H1 (cell line): ENCODE measurements around the gene ESYT2. TPM values are rescaled to one million over a fixed set of nuclear protein-coding genes. Genes with fewer than 3 reads are reported as not detected.

Experiments
- CTCF ChIA-PET: fragments of 300-600 bp; sonication (Branson Sonifier 250); formaldehyde crosslinking; loops from one replicate; lab custom pipeline; 2021; ENCODE audit not compliant: partially characterized antibody; lab: Charles Lee
- POLR2A ChIA-PET: fragments of 300-600 bp; sonication (Branson Sonifier 250); formaldehyde crosslinking; loops from one replicate; lab custom pipeline; 2021; ENCODE audit warnings: inconsistent platforms; ENCODE audit not compliant: partially characterized antibody; lab: Charles Lee
- DNase-seq, 2 experiments: peaks; one replicate each; pipeline versions ENCODE4 v3.0.0 to v3.0.0-alpha.2; 2010 to 2022; ENCODE audit warnings: low spot score in 2 of 2, low read depth in 1 of 2, mixed read lengths in 1 of 2
- FAIRE-seq: peaks from 2 replicates; lab custom pipeline; 2011; peaks lifted over from hg19 to GRCh38; lab: Jason Lieb, UNC
- H2AFZ ChIP-seq: 2 replicates; pipeline ENCODE4 v1.8.1; 2012; ENCODE audit warnings: low read length, inconsistent platforms
- H2AK5ac ChIP-seq: 2 replicates; pipeline ENCODE4 v1.6.1; 2013; ENCODE audit warnings: low read depth, low read length
- H2BK120ac ChIP-seq: replicated peaks from 2 replicates; pipeline ENCODE3; 2013; ENCODE audit warnings: low read depth, low read length, inconsistent platforms
- H2BK12ac ChIP-seq: 2 replicates; pipeline ENCODE4 v1.6.1; 2013; ENCODE audit warnings: low read depth, low read length
- H2BK15ac ChIP-seq: 2 replicates; pipeline ENCODE4 v1.6.1; 2013; ENCODE audit warnings: low read length
- H2BK20ac ChIP-seq: 2 replicates; pipeline ENCODE4 v1.6.1; 2013; ENCODE audit warnings: low read length
- H2BK5ac ChIP-seq: 2 replicates; pipeline ENCODE4 v1.6.1; 2013; ENCODE audit warnings: low read depth, low read length
- H3K14ac ChIP-seq: 2 replicates; pipeline ENCODE4 v1.6.1; 2013; ENCODE audit warnings: inconsistent platforms; ENCODE audit not compliant: insufficient read length
- H3K18ac ChIP-seq: 2 replicates; pipeline ENCODE4 v1.6.1; 2013; ENCODE audit warnings: low read length; ENCODE audit errors: extremely low read depth
- H3K23ac ChIP-seq: 2 replicates; pipeline ENCODE4 v1.6.1; 2013; ENCODE audit warnings: inconsistent platforms; ENCODE audit not compliant: insufficient read length
- H3K23me2 ChIP-seq: 2 replicates; pipeline ENCODE4 v1.6.1; 2013; ENCODE audit warnings: low read depth, low read length
- H3K27ac ChIP-seq: 2 replicates; pipeline ENCODE4 v1.6.1; 2011; ENCODE audit warnings: low read depth, low read length, inconsistent platforms
- H3K27me3 ChIP-seq, 4 experiments: replicated peaks in 1 of 4; 1 replicate in 1 of 4; 2 replicates in 3 of 4; pipeline versions ENCODE4 v1.6.1 to v1.8.1; 2011 to 2013; ENCODE audit warnings: low read length in 3 of 4, mild to moderate bottlenecking in 3 of 4, inconsistent platforms in 2 of 4, mixed read lengths in 2 of 4, moderate library complexity in 1 of 4; ENCODE audit not compliant: control insufficient read depth in 3 of 4, insufficient read depth in 3 of 4; ENCODE audit errors: extremely low read depth in 1 of 4
- H3K36me3 ChIP-seq, 4 experiments: 2 replicates each; pipeline versions ENCODE4 v1.6.1 to v1.8.1; 2011 to 2013; ENCODE audit warnings: mild to moderate bottlenecking in 4 of 4, low read length in 3 of 4, moderate library complexity in 2 of 4, control low read depth in 1 of 4, inconsistent platforms in 1 of 4; ENCODE audit not compliant: insufficient read depth in 4 of 4, control insufficient read depth in 2 of 4
- H3K4ac ChIP-seq: replicated peaks from 2 replicates; pipeline ENCODE3; 2013; ENCODE audit warnings: low read length, low read depth, mixed read lengths, inconsistent platforms; ENCODE audit not compliant: insufficient read length
- H3K4me1 ChIP-seq, 4 experiments: replicated peaks in 1 of 4; 1 replicate in 1 of 4; 2 replicates in 3 of 4; pipeline versions ENCODE4 v1.6.1 to v1.8.1; 2011 to 2013; ENCODE audit warnings: low read length in 3 of 4, inconsistent platforms in 2 of 4, mixed read lengths in 1 of 4; ENCODE audit not compliant: insufficient read depth in 4 of 4, control insufficient read depth in 3 of 4
- H3K4me2 ChIP-seq, 2 experiments: 2 replicates each; pipeline versions ENCODE4 v1.6.1 to v1.8.1; 2011 to 2013; ENCODE audit warnings: low read depth in 2 of 2, low read length in 2 of 2, control low read depth in 1 of 2, inconsistent platforms in 1 of 2, mild to moderate bottlenecking in 1 of 2; ENCODE audit not compliant: insufficient read depth in 1 of 2
- H3K4me3 ChIP-seq, 4 experiments: fragments of 200-600, 300-600 bp in 1 of 4; sonication (generic), shearing (Covaris generic), sonication (Bioruptor Twin) in 1 of 4; 2 replicates each; pipeline versions ENCODE4 v1.5.1 to v1.8.1; 2011 to 2016; ENCODE audit warnings: low read length in 4 of 4, low read depth in 3 of 4, control low read depth in 2 of 4, inconsistent platforms in 2 of 4, mild to moderate bottlenecking in 2 of 4, mixed read lengths in 1 of 4, moderate library complexity in 1 of 4; ENCODE audit not compliant: insufficient read depth in 2 of 4; ENCODE audit errors: extremely low read depth in 1 of 4
- H3K56ac ChIP-seq: replicated peaks from 2 replicates; pipeline ENCODE3; 2013; ENCODE audit warnings: low read depth, mild to moderate bottlenecking, mixed read lengths, low read length, inconsistent platforms; ENCODE audit not compliant: insufficient read length
- H3K79me1 ChIP-seq: 2 replicates; pipeline ENCODE4 v1.6.1; 2013; ENCODE audit warnings: low read depth, low read length, control low read depth
- H3K79me2 ChIP-seq, 2 experiments: 2 replicates each; pipeline versions ENCODE4 v1.6.1 to v1.8.1; 2012 to 2013; ENCODE audit warnings: low read length in 2 of 2, mild to moderate bottlenecking in 2 of 2, inconsistent platforms in 1 of 2; ENCODE audit not compliant: insufficient read depth in 2 of 2, control insufficient read depth in 1 of 2
- H3K9ac ChIP-seq, 4 experiments: replicated peaks in 1 of 4; 1 replicate in 1 of 4; 2 replicates in 3 of 4; pipeline versions ENCODE4 v1.6.1 to v1.8.1; 2011 to 2013; ENCODE audit warnings: low read depth in 3 of 4, low read length in 3 of 4, control low read depth in 2 of 4, mild to moderate bottlenecking in 2 of 4, moderate library complexity in 2 of 4, inconsistent platforms in 1 of 4; ENCODE audit errors: extremely low read depth in 1 of 4
- H3K9me3 ChIP-seq, 2 experiments: 2 replicates each; pipeline versions ENCODE4 v1.6.1 to v1.8.1; 2012 to 2013; ENCODE audit warnings: mild to moderate bottlenecking in 2 of 2, moderate library complexity in 2 of 2, control low read depth in 1 of 2, inconsistent platforms in 1 of 2, low read depth in 1 of 2, low read length in 1 of 2, mixed read lengths in 1 of 2; ENCODE audit not compliant: insufficient read depth in 2 of 2
- H4K20me1 ChIP-seq, 2 experiments: replicated peaks in 1 of 2; 2 replicates each; pipeline versions ENCODE3 to v1.8.1; 2011 to 2013; ENCODE audit warnings: inconsistent platforms in 2 of 2, low read length in 2 of 2, mild to moderate bottlenecking in 1 of 2; ENCODE audit not compliant: insufficient read depth in 2 of 2, control insufficient read depth in 1 of 2
- H4K5ac ChIP-seq: 2 replicates; pipeline ENCODE4 v1.6.1; 2013; ENCODE audit warnings: low read length, low read depth, mixed read lengths, inconsistent platforms; ENCODE audit not compliant: insufficient read length
- H4K8ac ChIP-seq: 2 replicates; pipeline ENCODE4 v1.8.0; 2013; ENCODE audit warnings: mild to moderate bottlenecking, moderate library complexity, low read length, inconsistent platforms; ENCODE audit not compliant: insufficient read depth; ENCODE audit errors: extremely low read depth
- H4K91ac ChIP-seq: replicated peaks from 2 replicates; pipeline ENCODE3; 2013; ENCODE audit warnings: low read length, mixed read lengths, inconsistent platforms; ENCODE audit not compliant: insufficient read length
- BCL11A ChIP-seq, 2 experiments: IDR thresholded peaks; one replicate each; pipeline ENCODE4 v1.6.1; 2011; ENCODE audit warnings: low read depth in 2 of 2, low read length in 2 of 2, mild to moderate bottlenecking in 2 of 2
- CBX8 ChIP-seq: fragments of 300-800, 300-1000 bp; sonication (generic); IDR thresholded peaks from 2 replicates; pipeline ENCODE4 v1.7.1; 2016; ENCODE audit warnings: low read depth, low read length, borderline replicate concordance
- CHD2 ChIP-seq: IDR thresholded peaks from 2 replicates; pipeline ENCODE4 v1.6.1; 2012; ENCODE audit warnings: low read length, improper control_type of control experiment
- EGR1 ChIP-seq: IDR thresholded peaks from 2 replicates; pipeline ENCODE4 v1.6.1; 2011; ENCODE audit warnings: low read depth, low read length, borderline replicate concordance
- EP300 ChIP-seq, 2 experiments: IDR thresholded peaks; 1 replicate in 1 of 2; 2 replicates in 1 of 2; pipeline ENCODE4 v1.6.1; 2011 to 2012; ENCODE audit warnings: low read depth in 2 of 2, low read length in 2 of 2, mild to moderate bottlenecking in 2 of 2, borderline replicate concordance in 1 of 2, inconsistent platforms in 1 of 2, moderate library complexity in 1 of 2
- EZH2 ChIP-seq: fragments of 200-600 bp; sonication (generic); IDR thresholded peaks from 2 replicates; pipeline ENCODE4 v1.7.1; 2012; ENCODE audit warnings: low read depth, mild to moderate bottlenecking, moderate library complexity, low read length, inconsistent platforms; ENCODE audit not compliant: severe bottlenecking
- KDM1A ChIP-seq: fragments of 200-600, 300-600 bp; sonication (generic); IDR thresholded peaks from 2 replicates; pipeline ENCODE4 v1.7.1; 2016; ENCODE audit warnings: mild to moderate bottlenecking, low read length, borderline replicate concordance
- PHF8 ChIP-seq: fragments of 200-600 bp; sonication (generic); conservative IDR thresholded peaks from 2 replicates; pipeline ENCODE4 v1.7.1; 2012; ENCODE audit warnings: low read depth, mild to moderate bottlenecking, inconsistent platforms, low read length, moderate library complexity
- RBBP5 ChIP-seq: IDR thresholded peaks from 2 replicates; pipeline ENCODE4 v1.7.1; 2012; ENCODE audit warnings: low read depth, mild to moderate bottlenecking, inconsistent platforms, low read length, moderate library complexity, borderline replicate concordance
- TAF7 ChIP-seq: optimal IDR thresholded peaks from 2 replicates; pipeline ENCODE3; 2011; ENCODE audit warnings: low read depth, mild to moderate bottlenecking, inconsistent platforms, low read length, moderate library complexity, borderline replicate concordance
- TBP ChIP-seq: IDR thresholded peaks from 2 replicates; pipeline ENCODE4 v1.6.1; 2011; ENCODE audit warnings: low read depth, low read length, improper control_type of control experiment
- YY1 ChIP-seq: IDR thresholded peaks from 2 replicates; pipeline ENCODE4 v1.6.1; 2011; ENCODE audit warnings: low read depth, mild to moderate bottlenecking, low read length
- ZNF274 ChIP-seq: IDR thresholded peaks from 2 replicates; pipeline ENCODE4 v1.7.0; 2012; ENCODE audit warnings: low read length, borderline replicate concordance; ENCODE audit errors: extremely low read depth
- WGBS, 2 experiments: shearing (Covaris generic) in 1 of 2; methylation state at CpG; one replicate each; pipeline versions ENCODE4 v1.1.6 to v1.1.7; 2013 to 2015; ENCODE audit warnings: low lambda C conversion rate in 2 of 2, mixed read lengths in 2 of 2, inconsistent platforms in 1 of 2, low coverage in 1 of 2, missing lambda C conversion rate in 1 of 2; ENCODE audit not compliant: insufficient replicate concordance in 2 of 2, insufficient coverage in 1 of 2, insufficient read length in 1 of 2; ENCODE audit errors: extremely low coverage in 1 of 2, missing lambda C conversion rate in 1 of 2; 5-methylcytosine and 5-hydroxymethylcytosine counted together
- polyA plus RNA-seq, 7 experiments: library from polyadenylated mRNA; depleted of rRNA in 3 of 7; stranded (reverse) in 5 of 7; unstranded in 2 of 7; fragments of >200 nt in 5 of 7; fragments of 200-250 nt in 2 of 7; gene quantifications; 1 replicate in 5 of 7; 2 replicates in 1 of 7; 4 replicates in 1 of 7; pipeline versions ENCODE4 v1.2.1 to v1.2.3, GENCODE V29; 2011 to 2013; ENCODE audit warnings: missing spikeins in 2 of 7, mixed read lengths in 2 of 7
- total RNA-seq: library from RNA; stranded (reverse); fragmentation: NEBNext Ultra II Directional; extraction: Animal tissue kit (Norgen Biotek cat#: 25700); gene quantifications from 2 replicates; pipeline ENCODE4 v1.2.1, GENCODE V29; 2021

Gene ESYT2
- total and polyA plus RNA-seq, 2 of the 8 experiments (the other 6 are each of a cell fraction or from before 2014, with no cell fraction given): 27.0 to 37.5 TPM

- H3K18ac ChIP-seq: no peak overlapping the region
- DNase-seq (no peak), FAIRE-seq (no peak)
- no peak overlapping the region for H3K56ac ChIP-seq
- no peak overlapping the region; the same call in 1 of the 2 replicates for H2AFZ ChIP-seq
- H3K27me3 ChIP-seq: no peaks in the 10 kb centered on the region; a peak in 1 of 7 replicates
- no peak overlapping the region for H2BK120ac ChIP-seq
- no peak overlapping the region for H2BK20ac ChIP-seq
- no peak overlapping the region for H2BK5ac ChIP-seq
- H3K14ac ChIP-seq: no peak overlapping the region
- ChIA-PET POLR2A (interaction anchor here (0.9 to 1.4 kb wide), 3 partner anchors 9 to 13 kb away, joined by 3 to 5 read pairs (median 3); no protein-coding TSS in a partner anchor), CTCF (interaction anchor here (1.7 kb wide), 1 partner anchor 10 kb away, joined by 3 read pairs; no protein-coding TSS in a partner anchor)
- no peaks in the 10 kb centered on the region for H3K79me1 ChIP-seq
- no peak overlapping the region for H3K27ac ChIP-seq
- H3K9ac ChIP-seq: no peak overlapping the region
- no peak overlapping the region for H2BK15ac ChIP-seq
- no peaks in the 10 kb centered on the region; the same call in 1 of the 2 replicates for H3K23me2 ChIP-seq
- peaks cover 28 to 33% of the 10 kb centered on the region in 2 experiments for H3K9me3 ChIP-seq
- no peak overlapping the region for H4K91ac ChIP-seq
- H3K4me2 ChIP-seq: no peak overlapping the region
- no peaks in the 10 kb centered on the region for H4K20me1 ChIP-seq
- H2AK5ac ChIP-seq: no peak overlapping the region
- WGBS, 2 experiments: 92% methylated on average over 5 of the region's 5 CpGs; no CpG with 5 or more reads in 1 of the 2 experiments
- no peak overlapping the region for H4K5ac ChIP-seq
- no peaks in the 10 kb centered on the region; a peak in 1 of 7 replicates for H3K4me1 ChIP-seq
- H3K4ac ChIP-seq: no peak overlapping the region
- H3K23ac ChIP-seq: no peak overlapping the region
- no peaks in the 10 kb centered on the region for H3K79me2 ChIP-seq
- H4K8ac ChIP-seq: peak overlapping the region; percentile 71; the same call in 1 of the 2 replicates
- H3K4me3 ChIP-seq: no peak overlapping the region
- H2BK12ac ChIP-seq: no peak overlapping the region
- H3K36me3 ChIP-seq: no peaks in the 10 kb centered on the region; a peak in 1 of 8 replicates
- TF ChIP-seq CBX8 (no peak), KDM1A (no peak), BCL11A (IDR thresholded peaks at IDR 0.05; ENCODE audit: low read depth in 2 of 2, low read length in 2 of 2) (no peak), EP300 (IDR thresholded peaks at IDR 0.05; ENCODE audit: borderline replicate concordance in 1 of 2, low read depth in 2 of 2, low read length in 2 of 2) (no peak), CHD2 (no peak), TAF7 (no peak), EZH2 (no peak), ZNF274 (no peak), RBBP5 (no peak), EGR1 (no peak), TBP (no peak), YY1 (no peak), PHF8 (no peak)
These were observed 21.3 kb upstream of the ESYT2 start for GRCh38 chr7:158850545-158851102.
